SK-N-SH treated with all-trans-retinoic acid at 6 μM for 48 hours (cell line): ENCODE results near the gene HACD4.

Experiments used
- ATAC-seq: fragments of 200-7000 bp; cut with Tn5 transposase; 3 replicates; pipeline ENCODE4 v1.9.1; 2020; ENCODE audit warnings: mild to moderate bottlenecking, moderate library complexity
- ARNTL ChIP-seq: fragments of 450-650 bp; formaldehyde crosslinking; IDR thresholded peaks from 2 replicates; pipeline ENCODE4 v1.5.0; 2020; ENCODE audit warnings: low read depth, mild to moderate bottlenecking, moderate library complexity, borderline replicate concordance
- BACH2 ChIP-seq: fragments of 250-450 bp; sonication (Bioruptor Pico); IDR thresholded peaks from 2 replicates; pipeline ENCODE4 v1.9.0; 2021; ENCODE audit warnings: mild to moderate bottlenecking, borderline replicate concordance
- CREB5 ChIP-seq: fragments of 250-450 bp; sonication (Bioruptor Pico); IDR thresholded peaks from 2 replicates; pipeline ENCODE4 v1.5.1; 2020; ENCODE audit warnings: low read depth, mild to moderate bottlenecking, moderate library complexity
- CSDC2 ChIP-seq: fragments of 250-450 bp; sonication (Bioruptor Pico); IDR thresholded peaks from 2 replicates; pipeline ENCODE4 v1.5.0; 2020; ENCODE audit warnings: mild to moderate bottlenecking, moderate library complexity
- CSRNP3 ChIP-seq: fragments of 250-450 bp; sonication (Bioruptor Pico); IDR thresholded peaks from 2 replicates; pipeline ENCODE4 v1.5.1; 2021; ENCODE audit warnings: mild to moderate bottlenecking, moderate library complexity
- ESRRG ChIP-seq: fragments of 250-450 bp; sonication (Bioruptor Pico); IDR thresholded peaks from 2 replicates; pipeline ENCODE4 v1.6.1; 2021; ENCODE audit warnings: mild to moderate bottlenecking
- GLIS3 ChIP-seq: fragments of 250-450 bp; sonication (Bioruptor Pico); IDR thresholded peaks from 2 replicates; pipeline ENCODE4 v1.5.0; 2020; ENCODE audit warnings: mild to moderate bottlenecking, moderate library complexity
- ISL1 ChIP-seq: fragments of 250-450 bp; sonication (Bioruptor Pico); IDR thresholded peaks from 2 replicates; pipeline ENCODE4 v2.1.2; 2022; ENCODE audit warnings: mild to moderate bottlenecking, moderate library complexity
- OSR1 ChIP-seq: fragments of 250-450 bp; sonication (Bioruptor Pico); IDR thresholded peaks from 2 replicates; pipeline ENCODE4 v1.8.0; 2022; ENCODE audit warnings: moderate library complexity, mild to moderate bottlenecking, inconsistent platforms
- PATZ1 ChIP-seq: fragments of 250-450 bp; sonication (Bioruptor Pico); IDR thresholded peaks from 2 replicates; pipeline ENCODE4 v1.8.0; 2020; ENCODE audit warnings: mild to moderate bottlenecking, moderate library complexity, borderline replicate concordance
- PPARA ChIP-seq: fragments of 250-450 bp; sonication (Bioruptor Pico); IDR thresholded peaks from 2 replicates; pipeline ENCODE4 v1.5.0; 2020; ENCODE audit warnings: mild to moderate bottlenecking, borderline replicate concordance
- RARB ChIP-seq: fragments of 250-450 bp; sonication (Bioruptor Pico); IDR thresholded peaks from 2 replicates; pipeline ENCODE4 v1.8.0; 2021; ENCODE audit warnings: mild to moderate bottlenecking, moderate library complexity
- TCF4 ChIP-seq: fragments of 250-450 bp; sonication (Bioruptor Pico); IDR thresholded peaks from 2 replicates; pipeline ENCODE4 v1.8.0; 2021; ENCODE audit warnings: mild to moderate bottlenecking, moderate library complexity, borderline replicate concordance
- TOX ChIP-seq: fragments of 250-450 bp; sonication (Bioruptor Pico); IDR thresholded peaks from 2 replicates; pipeline ENCODE4 v1.8.0; 2021; ENCODE audit warnings: mild to moderate bottlenecking, moderate library complexity, borderline replicate concordance
- TSHZ2 ChIP-seq: fragments of 250-450 bp; sonication (Bioruptor Pico); IDR thresholded peaks from 2 replicates; pipeline ENCODE4 v1.5.0; 2020; ENCODE audit warnings: mild to moderate bottlenecking, moderate library complexity
- ZC3H10 ChIP-seq: fragments of 250-450 bp; sonication (Bioruptor Pico); IDR thresholded peaks from 2 replicates; pipeline ENCODE4 v1.5.1; 2021; ENCODE audit warnings: mild to moderate bottlenecking, moderate library complexity
- ZFP3 ChIP-seq: fragments of 250-450 bp; sonication (Bioruptor Pico); IDR thresholded peaks from 2 replicates; pipeline ENCODE4 v1.5.0; 2020; ENCODE audit warnings: mild to moderate bottlenecking, moderate library complexity
- ZFP30 ChIP-seq: fragments of 450-650 bp; formaldehyde crosslinking; IDR thresholded peaks from 2 replicates; pipeline ENCODE4 v1.5.0; 2022; ENCODE audit warnings: mild to moderate bottlenecking, moderate library complexity
- ZNF565 ChIP-seq: fragments of 450-650 bp; formaldehyde crosslinking; conservative IDR thresholded peaks from 2 replicates; pipeline ENCODE4 v1.5.0; 2020; ENCODE audit warnings: low read depth, mild to moderate bottlenecking, moderate library complexity
- ZNF70 ChIP-seq: fragments of 450-650 bp; formaldehyde crosslinking; IDR thresholded peaks from 2 replicates; pipeline ENCODE4 v1.5.0; 2020; ENCODE audit warnings: mild to moderate bottlenecking, moderate library complexity
- ZNF8 ChIP-seq: fragments of 450-650 bp; formaldehyde crosslinking; IDR thresholded peaks from 2 replicates; pipeline ENCODE4 v1.5.0; 2020; ENCODE audit warnings: mild to moderate bottlenecking, moderate library complexity

Gene HACD4

GRCh38 chr9:21070171-21070571 lies 38.7 kb upstream of the HACD4 start:
- ATAC-seq: peak; percentile 99
- peak; percentile 42; the same call in 1 of the 2 replicates for TF ChIP-seq ZFP3 (CRISPR knock-in tag)
- no peak for TF ChIP-seq GLIS3 (CRISPR knock-in tag)
- TF ChIP-seq ZNF565 (CRISPR knock-in tag): no peak
- 0 out of 2 replicates have a peak, but pooled peaks have one; percentile 73 for TF ChIP-seq CSDC2 (CRISPR knock-in tag)
- no peak for TF ChIP-seq OSR1
- peak; percentile 54 for TF ChIP-seq ISL1
- TF ChIP-seq TCF4: no peak
- TF ChIP-seq CREB5 (CRISPR knock-in tag): no peak

- TF ChIP-seq OSR1 (no peak), GLIS3 (CRISPR knock-in tag) (no peak)
- ATAC-seq: peak; percentile 82
Observed at GRCh38 chr9:21060919-21061561, 29.6 kb upstream of the HACD4 start.

GRCh38 chr9:21056931-21057330 lies 25.5 kb upstream of the HACD4 start:
- no peak for ATAC-seq
- no peak for TF ChIP-seq RARB (CRISPR knock-in tag)
- no peak for TF ChIP-seq CREB5 (CRISPR knock-in tag)
- no peak for TF ChIP-seq TOX (CRISPR knock-in tag)
- no peak for TF ChIP-seq ZNF8 (CRISPR knock-in tag)
- no peak for TF ChIP-seq PPARA (CRISPR knock-in tag)
- TF ChIP-seq ESRRG (CRISPR knock-in tag): no peak
- no peak for TF ChIP-seq CSRNP3 (CRISPR knock-in tag)
- TF ChIP-seq PATZ1 (CRISPR knock-in tag): no peak
- no peak for TF ChIP-seq ARNTL (CRISPR knock-in tag)
- TF ChIP-seq ZC3H10: no peak
- no peak for TF ChIP-seq TCF4
- TF ChIP-seq TSHZ2 (CRISPR knock-in tag): no peak
- TF ChIP-seq ZNF70: no peak
- no peak for TF ChIP-seq ZNF565 (CRISPR knock-in tag)
- no peak for TF ChIP-seq BACH2 (CRISPR knock-in tag)
- TF ChIP-seq ZFP30 (CRISPR knock-in tag): no peak
- no peak for TF ChIP-seq ISL1

- ATAC-seq: no peak
- TF ChIP-seq ZNF565 (CRISPR knock-in tag) (no peak), GLIS3 (CRISPR knock-in tag) (no peak), CSDC2 (CRISPR knock-in tag) (no peak), ZFP30 (CRISPR knock-in tag) (no peak), RARB (CRISPR knock-in tag) (no peak)
- TF ChIP-seq, all 23 proteins: peak for 0
Observed at GRCh38 chr9:21053851-21054250, 22.4 kb upstream of the HACD4 start.
